Fibroblast of the aortic adventitia (primary cell): Measurements from ENCODE around the gene HHAT. TPM values are rescaled to one million over a fixed set of nuclear protein-coding genes. Genes with fewer than 3 reads are reported as not detected.
A peak's percentile ranks its signal among the peaks of the same experiment; 100 is the strongest.

Source experiments
- DNase-seq: peaks from one replicate; pipeline ENCODE4 v3.0.0-alpha.2; 2010; ENCODE audit warnings: low read depth
- H3K4me3 ChIP-seq: 2 replicates; pipeline ENCODE4 v1.5.1; 2011; ENCODE audit warnings: low read depth, mild to moderate bottlenecking, control low read depth, low read length, moderate library complexity
- CTCF ChIP-seq: IDR thresholded peaks from 2 replicates; pipeline ENCODE4 v1.5.1; 2011; ENCODE audit warnings: mild to moderate bottlenecking, low read length, control low read depth, inconsistent platforms; ENCODE audit not compliant: insufficient read depth
- total RNA-seq: library from RNA; depleted of rRNA; stranded (reverse); fragments of >200 nt; gene quantifications from 2 replicates; pipeline ENCODE4 v1.2.3, GENCODE V29; 2012; ENCODE audit warnings: low replicate concordance

The HHAT gene
- total RNA-seq, 1 donor, result 8.5 TPM

DNA sequence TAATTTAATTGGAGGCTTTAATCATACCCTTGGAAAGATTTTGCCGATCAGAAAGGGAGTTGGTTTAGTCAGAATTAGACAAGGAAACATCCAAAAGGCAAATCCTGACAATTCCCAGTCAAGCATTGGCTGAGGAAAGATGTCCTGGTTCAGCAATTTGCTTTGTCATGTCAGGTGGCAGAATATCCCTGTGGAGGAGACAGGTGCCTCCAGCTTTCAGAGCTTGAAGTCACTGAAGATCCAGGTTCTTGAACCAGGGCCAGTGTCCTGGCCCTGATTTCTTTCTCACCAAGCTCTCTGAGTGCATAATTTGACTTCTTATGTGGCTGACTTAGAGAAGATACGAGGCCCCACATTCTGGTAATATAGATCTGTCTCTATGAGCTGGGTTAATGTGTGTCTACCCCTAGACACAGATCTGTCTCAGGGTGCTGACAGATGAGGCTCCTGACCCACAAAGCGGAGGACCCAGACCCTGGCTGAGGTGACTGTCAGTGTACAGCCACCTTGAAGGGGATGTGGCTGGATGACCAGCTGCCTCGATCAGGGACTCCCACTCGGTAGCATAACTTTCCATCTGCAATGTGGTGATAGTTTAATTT, 118.9 kb downstream of the HHAT start:
- no peak overlapping the region for H3K4me3 ChIP-seq
- no peak for TF ChIP-seq CTCF
- no peak for DNase-seq

- peak; percentile 66 for DNase-seq
- TF ChIP-seq CTCF, result peak; percentile 63
Observed at GRCh38 chr1:210448297-210448892, 119.7 kb downstream of the HHAT start.

DNA sequence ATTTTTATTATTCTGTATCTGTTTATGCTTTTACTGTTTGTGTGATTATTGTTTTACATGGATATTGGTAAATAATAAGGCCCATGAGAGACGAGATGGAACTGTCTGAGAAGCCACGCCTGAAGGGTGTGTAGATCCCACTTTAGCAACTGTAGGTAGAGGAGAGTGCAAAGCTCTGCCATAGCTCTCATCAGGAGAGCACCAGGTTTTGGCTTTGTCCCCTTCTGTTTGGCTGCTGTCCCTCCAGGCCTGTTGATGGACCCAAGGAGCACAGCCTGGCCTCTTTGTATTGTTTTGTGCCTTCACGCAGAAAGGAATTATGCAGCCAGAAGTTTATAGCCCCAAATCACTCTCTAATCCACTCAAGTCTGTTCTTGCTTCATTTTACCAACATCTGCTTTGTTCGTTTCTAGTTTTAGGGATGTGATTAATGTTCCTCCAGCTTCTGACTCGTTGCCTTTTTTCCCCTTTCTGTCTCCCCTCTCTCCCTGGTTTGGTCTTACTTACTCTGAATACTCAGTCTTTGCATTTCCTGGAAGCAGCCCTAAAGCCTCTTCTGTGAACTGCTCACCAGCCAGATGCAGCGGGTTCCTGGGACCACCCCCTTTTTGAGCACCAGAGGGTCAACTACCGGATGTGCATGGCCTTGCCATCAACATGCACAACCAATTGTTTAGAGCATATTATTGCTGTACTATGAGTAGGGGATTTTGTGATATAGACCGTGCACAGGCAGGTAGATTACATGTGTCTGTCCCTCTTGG, 127.3 kb downstream of the HHAT start:
- no peak for TF ChIP-seq CTCF
- no peak for DNase-seq
- H3K4me3 ChIP-seq, result no peak overlapping the region

More at GRCh38 chr1:210448297-210448892, 119.7 kb downstream of the HHAT start:
- no peak overlapping the region for H3K4me3 ChIP-seq

- no peak for DNase-seq
- no peak overlapping the region for H3K4me3 ChIP-seq
- TF ChIP-seq CTCF, result no peak
Observed at GRCh38 chr1:210456731-210457255, 128.1 kb downstream of the HHAT start.

DNA sequence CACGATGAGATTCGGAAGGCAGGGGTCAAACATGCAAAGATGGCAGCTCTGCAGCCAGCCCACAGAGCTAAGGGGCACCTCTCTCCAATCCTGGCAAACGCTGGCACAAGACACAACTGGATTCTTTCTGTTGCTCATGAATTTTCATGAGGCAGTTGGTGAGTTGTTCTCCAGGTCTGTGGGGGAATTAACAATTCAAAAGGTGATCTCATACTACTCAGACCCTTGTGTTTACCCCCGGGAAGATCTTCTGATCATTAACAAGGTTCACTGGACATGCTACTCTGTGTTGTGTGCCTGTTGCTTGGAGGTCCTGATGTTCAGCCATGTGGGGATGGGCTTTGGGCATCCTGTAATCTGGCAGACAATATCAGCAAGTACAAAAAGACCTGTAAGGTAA, 128.9 kb downstream of the HHAT start:
- TF ChIP-seq CTCF, result no peak
- no peak overlapping the region for H3K4me3 ChIP-seq
- DNase-seq, result no peak

GRCh38 chr1:210464519-210465039, 135.9 kb downstream of the HHAT start:
- H3K4me3 ChIP-seq, result no peak overlapping the region
- no peak for DNase-seq
- no peak for TF ChIP-seq CTCF
